Esophagus muscularis mucosa (tissue), 2 donors: ENCODE data around the gene FTL.

ENCODE experiments used
- POLR2A ChIP-seq: fragments of 450-650 bp; IDR thresholded peaks from one replicate; pipeline ENCODE4 v1.6.1; 2017; ENCODE audit warnings: antibody characterized with exemption, moderate library complexity, mild to moderate bottlenecking, low read depth
- POLR2AphosphoS5 ChIP-seq, 2 donors: sonication (generic); formaldehyde crosslinking; IDR thresholded peaks; one replicate each; pipeline ENCODE4 v1.6.1; 2017; ENCODE audit warnings: antibody characterized with exemption in 2 of 2

GRCh38 chr19:48921721-48922500, 43.2 kb upstream of the FTL start:
- no peak for TF ChIP-seq POLR2AphosphoS5 (IDR thresholded peaks at IDR 0.05)
- TF ChIP-seq POLR2A: no peak
